Activated gamma-delta T cell (primary cell): Measurements from ENCODE around the gene LUZP2.

Experiments used
- DNase-seq: peaks from one replicate; lab custom pipeline; 2025; lab: John Stamatoyannopoulos, UW

Gene LUZP2

DNA sequence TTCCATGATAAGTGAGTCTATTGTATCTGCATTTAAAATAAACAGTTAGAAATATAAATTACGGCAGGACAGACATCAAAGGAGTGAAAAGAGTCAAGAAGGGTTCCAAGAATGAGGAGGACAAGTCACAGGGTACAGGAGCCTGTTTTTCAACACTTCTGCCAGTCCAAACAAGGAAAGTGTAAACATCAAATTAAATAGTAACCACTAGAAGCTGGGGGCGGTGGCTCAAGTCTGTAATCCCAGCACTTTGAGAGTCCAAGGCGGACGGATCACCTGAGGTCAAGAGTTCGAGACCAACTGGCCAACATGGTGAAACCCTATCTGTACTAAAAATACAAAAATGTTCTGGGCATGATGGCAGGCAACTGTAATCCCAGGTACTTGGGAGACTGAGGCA, 219.6 kb downstream of the LUZP2 start:
- DNase-seq: no peak

DNA sequence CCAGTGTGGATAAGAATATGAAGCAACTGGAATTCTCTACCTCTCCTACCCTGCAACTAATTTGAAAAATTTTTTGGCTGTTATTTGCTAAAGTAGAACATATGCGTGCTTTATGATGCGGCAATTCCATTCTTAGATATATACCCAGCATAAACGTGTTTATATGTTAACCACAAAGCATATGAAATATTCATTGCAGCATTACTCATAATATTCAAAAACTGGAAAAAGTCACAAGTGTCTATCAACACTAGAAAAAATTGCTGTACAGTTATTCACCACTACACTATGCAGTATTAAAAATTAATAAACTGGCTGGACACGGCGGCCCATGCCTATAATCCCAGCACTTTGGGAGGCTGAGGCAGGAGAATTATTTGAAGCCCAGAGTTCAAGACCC, 226.4 kb downstream of the LUZP2 start:
- no peak for DNase-seq

DNA sequence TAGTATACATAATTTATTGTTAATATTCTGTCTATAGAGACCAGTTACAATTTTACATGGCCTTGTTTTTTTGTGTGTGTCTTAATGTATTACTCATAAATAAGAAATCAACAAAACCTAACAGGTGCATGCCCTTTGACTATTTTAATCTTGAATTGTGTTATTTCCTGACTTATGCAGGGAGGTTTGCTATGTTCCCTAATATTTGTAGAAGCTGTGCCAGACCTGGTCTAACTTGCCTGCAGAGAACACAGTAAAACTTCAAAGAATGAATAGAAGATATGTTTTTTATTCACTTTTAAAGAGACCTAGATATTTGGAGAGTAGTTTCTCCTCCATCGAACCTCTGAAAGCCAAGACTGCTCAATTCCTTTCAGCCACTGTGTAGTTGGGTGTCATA, 234.7 kb downstream of the LUZP2 start:
- DNase-seq: no peak

DNA sequence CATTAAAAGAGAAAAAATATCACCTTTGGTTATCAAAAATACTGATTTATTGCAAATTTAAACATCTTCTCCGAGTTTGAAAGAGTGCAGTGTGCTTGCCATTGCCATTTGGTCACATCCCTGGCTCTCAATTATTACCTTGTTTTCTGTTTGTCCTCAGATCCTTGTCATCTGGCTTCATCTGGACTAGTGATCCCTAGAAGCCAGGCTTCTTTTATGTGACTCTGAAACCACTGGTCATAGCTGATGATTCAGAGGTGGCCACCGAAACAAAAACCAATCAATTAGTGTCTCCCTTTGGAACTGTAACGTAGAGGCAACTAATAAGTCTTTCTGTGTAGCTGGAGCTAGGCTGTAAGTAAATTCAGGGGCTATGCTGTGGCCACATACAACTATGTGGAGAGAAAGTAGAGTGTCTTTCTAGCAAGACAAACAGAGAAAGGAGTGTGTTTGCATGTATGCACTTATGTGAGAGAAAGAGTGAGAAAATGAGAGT, 237.9 kb downstream of the LUZP2 start:
- DNase-seq: no peak

DNA sequence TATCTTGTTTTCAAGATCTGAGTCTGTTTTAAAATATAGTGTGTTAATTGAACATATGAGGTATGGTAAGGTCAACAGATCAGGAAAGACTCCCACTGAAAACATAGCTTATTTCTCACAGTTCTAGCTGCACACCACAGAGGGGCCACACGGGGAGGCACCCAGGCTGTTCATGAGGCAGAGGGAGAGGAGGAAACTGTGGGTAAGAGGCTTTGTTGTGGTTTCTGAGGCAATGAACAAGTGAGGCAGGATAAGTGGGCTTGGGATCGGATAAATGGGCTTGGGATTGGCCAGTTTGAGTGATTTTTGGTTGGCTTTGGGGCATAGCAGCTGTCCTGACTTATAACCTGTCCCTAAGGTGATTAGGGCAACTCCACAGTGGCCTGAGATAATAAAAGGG, 242.1 kb downstream of the LUZP2 start:
- no peak for DNase-seq

DNA sequence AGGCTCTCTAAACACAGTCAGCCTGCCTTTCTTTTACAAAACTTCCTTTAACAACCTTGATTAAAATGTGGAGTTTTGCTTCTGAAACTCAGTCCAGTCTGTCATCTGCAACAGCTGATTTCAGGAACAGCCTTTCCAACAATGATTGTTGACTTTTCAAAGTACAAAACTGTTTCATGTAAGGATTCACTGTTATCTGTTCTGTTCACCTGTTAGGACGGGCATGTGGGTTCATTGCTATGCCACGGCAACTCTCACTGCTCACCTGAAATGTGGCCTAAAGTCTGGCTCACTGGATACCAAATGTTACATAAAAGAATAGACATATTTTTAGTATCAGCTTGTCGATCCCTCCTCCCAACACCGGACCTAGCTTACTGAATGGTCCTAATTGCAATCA, 242.8 kb downstream of the LUZP2 start:
- DNase-seq: no peak

DNA sequence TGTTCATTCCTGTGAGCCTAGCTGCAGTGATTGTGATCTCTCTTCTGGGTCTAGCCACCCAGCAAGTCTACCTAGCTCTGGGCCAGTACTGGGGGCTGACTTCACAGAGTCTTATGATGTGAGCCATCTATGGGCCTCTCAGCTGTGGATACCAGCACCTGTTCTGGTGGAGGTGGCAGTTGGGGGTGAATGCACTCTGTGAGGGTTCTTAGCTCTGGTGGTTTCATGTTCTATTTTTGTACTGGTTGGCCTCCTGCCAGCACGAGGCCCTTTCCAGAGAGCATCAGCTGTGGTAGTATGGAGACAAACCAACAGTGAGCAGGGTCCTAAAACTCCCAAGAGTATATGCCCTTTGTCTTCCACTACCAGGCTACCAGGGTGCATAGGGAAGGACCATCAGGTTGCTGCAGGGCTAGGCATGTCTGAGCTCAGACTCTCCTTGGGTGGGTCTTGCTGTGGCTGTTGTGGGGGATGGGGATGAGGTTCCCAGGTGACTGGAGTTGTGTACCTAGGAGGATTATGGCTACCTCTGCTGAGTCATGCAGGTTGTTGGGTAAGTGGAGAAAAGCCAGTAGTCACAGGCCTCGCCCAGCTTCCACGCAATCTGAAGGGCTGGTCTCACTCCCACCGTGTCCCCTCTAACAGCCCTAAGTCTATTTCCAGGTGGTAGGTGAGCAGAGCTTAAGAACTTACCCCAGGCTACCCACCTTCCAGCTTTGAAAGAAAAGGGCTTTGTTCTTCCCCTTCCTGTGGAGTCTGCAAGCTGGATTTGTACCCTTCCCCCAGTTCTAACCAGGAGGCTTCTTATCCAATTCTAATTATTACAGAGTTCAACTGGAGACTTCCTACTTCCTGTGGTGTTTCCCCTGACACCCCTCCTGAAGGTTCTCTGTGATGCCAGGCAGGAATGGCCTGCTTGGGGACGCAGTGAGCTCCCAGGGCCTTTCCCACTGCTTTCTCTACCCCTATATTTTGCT, 250.7 kb downstream of the LUZP2 start:
- no peak for DNase-seq

DNA sequence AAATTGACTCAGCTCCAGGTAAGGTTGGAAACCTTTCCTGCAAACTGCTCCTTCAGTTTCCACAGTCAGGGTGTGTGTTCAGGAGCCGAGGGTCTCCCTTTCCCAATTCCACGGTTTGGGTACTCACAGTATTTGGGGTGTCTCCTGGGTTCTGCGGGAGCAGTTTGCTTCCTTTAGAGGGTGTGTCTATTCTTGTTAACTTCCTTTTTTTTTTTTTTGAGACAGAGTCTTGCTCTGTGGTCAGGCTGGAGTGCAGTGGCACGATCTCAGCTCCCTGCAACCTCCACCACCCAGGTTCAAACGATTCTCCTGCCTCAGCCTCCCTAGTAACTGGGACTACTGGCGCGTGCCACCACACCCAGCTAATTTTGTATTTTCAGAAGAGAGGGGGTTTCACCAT, 251.4 kb downstream of the LUZP2 start:
- DNase-seq: no peak

DNA sequence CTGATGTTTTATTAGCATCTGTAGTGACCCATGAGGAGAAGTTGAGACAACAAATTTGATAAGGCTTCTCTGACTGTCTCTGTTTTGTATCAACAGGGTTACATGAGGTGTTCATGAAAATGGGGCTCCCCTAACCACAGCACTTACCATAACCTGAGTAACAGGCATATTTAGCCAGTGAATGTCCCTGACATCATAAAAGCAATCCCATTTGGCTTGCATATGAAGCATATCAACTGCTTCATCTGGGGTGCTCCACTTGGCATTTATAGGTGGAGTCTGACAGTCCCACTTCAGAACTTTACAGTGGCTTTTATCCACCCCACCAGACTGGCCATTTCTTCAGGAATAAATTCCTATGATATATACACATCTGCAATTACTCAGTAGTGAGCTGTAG, 257.6 kb downstream of the LUZP2 start:
- DNase-seq: no peak

DNA sequence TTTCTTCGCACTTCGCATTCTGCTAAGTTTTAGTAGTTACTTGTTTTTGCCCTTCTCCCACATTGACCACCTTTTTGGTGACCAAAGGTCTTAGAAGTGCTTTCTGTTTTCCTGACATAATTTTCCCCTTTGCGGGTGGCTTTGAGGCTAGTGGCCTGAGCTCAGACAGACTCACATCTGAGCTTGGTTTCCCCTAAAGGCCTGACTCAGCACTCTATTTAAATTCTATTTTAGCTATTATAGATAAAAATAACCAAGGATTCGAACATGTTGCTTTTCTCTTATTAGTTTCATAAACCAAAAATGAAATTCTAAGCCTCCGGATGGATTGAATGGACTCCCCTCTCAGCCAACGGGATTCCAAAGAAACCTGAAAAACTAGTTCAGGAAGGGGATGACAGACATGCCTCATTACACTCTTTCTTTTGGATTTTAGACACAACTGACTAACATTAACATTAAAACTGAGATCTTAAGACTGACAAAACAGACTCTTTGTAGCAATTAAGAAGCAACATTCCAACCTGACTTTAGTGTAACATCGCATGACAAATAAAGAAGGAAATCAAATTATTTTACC, 258.5 kb downstream of the LUZP2 start:
- DNase-seq: no peak

DNA sequence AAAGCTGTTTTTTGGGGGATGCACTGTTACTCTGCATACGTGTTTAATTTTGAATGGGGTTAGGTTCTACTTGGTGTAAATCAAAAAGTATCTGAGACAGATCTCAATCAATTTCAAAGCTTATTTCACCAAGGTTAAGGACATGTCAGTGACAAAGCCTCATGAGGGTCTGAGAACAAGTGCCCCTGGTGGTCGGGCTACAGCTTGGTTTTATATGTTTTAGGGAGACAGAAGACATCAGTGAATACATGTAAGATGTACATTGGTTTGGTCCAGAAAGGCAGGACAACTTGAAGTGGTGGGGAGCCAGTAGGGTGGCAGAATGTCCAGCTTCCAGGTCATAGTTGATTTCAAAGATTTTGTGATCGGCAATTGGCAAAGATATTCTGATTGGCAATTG, 262.9 kb downstream of the LUZP2 start:
- DNase-seq: no peak

DNA sequence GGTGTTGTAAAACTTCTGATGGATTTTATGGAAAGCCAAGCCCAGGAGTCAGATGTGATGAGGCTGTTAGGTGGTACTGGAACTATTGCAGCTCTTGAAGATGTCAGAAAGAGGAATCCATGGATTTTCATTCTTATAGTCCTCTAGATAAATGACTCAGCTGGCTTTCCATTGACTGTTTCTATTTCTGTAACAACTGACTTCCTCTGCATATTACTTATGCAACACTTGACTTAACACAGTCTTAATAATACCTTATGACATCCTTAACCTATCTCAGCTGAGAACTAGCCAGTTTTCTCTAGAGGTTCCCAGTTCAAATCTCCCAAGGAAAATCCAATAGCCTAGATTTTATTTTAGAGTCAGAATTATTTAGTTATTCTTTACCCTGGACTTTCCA, 263.8 kb downstream of the LUZP2 start:
- DNase-seq: no peak

DNA sequence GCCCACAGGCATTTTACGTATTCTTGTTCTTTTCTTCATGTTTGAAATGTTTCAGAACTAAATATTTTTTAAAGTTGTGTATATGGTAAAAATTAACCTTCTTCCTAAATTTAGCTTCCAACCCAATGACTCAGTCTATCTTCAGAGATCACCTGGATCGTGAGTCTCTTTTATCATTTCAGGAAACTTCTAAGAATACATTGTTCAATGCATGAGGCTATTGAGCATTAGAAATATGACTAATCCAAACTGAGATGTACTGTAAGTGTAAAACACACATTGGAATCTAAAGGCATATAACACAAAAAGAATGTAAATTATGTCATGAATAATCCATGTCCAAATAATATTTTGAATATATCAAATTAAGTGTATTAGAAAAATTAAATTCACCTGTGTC, 265.2 kb downstream of the LUZP2 start:
- no peak for DNase-seq

DNA sequence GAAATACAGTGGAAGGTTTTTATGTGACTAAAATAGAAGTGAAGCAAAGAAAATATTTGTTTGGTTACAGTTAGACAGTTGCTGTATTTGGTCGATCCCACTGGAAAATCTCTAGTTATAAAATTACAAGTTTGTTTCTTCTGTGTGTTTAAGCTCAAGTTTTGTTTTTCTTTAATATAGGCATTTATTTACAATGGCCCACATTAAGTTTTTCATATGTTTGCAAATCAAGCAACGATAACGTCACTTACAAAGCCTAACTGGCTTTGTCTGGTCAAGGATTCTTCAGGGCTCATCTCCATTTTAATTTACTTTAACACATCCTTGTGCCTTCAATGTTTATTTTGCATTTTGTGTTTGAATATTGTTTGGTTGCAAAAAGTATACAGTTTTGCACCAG, 270.6 kb downstream of the LUZP2 start:
- DNase-seq: no peak

DNA sequence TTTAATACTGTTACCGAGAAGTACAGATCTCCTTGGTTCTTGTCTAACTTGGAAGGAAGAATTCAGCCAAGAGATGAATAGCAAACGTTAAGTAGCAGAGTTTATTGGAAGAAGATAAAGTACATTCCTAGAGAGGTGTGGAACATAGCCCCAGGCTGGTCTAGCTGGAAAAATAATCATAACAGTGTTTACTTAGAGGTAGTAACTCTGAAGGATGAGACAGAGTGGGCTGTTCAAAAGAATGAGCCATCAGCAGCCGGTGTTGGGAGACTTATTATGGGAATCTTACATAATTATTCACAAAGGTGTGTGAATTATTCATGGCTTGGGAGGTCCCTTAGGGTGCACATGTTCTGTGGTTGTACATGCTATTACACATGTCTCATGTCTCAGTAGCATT, 276.5 kb downstream of the LUZP2 start:
- DNase-seq: no peak

DNA sequence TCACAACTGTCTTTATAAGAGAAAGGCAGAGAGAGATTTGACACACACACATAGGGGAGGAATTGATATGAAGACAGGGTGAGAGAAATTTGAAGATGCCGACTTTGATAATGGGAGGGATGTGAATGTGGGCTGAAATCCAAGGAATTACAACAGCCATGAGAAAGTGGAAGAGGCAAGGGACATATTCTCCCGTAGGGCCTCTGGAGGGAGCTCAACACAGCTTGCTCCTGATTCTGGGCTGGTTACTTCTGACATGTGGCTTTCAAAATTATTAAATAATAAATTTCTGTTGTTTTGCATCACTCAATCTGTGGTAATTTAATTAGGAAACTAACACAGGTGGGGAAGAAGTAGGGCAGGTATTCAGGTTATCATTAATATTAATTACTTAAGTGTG, 282.9 kb downstream of the LUZP2 start:
- DNase-seq: no peak

DNA sequence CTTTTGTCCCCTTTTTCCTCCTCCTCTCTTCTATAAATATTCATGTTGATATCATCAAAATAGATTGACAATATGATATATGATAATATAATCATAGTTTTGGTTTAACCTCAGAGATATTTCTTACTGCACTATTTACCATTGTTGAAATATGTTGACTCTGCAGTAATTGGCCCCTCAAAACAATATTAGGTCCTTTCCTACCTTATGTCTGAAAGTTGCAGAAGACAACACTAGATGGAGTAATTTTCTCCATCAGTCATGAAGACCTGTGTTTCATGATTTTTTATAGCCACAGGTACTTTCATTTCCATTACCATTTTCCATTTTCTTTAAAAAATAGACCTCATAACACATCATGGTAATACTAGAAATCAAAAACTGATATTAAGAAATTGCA, 284.4 kb downstream of the LUZP2 start:
- no peak for DNase-seq

DNA sequence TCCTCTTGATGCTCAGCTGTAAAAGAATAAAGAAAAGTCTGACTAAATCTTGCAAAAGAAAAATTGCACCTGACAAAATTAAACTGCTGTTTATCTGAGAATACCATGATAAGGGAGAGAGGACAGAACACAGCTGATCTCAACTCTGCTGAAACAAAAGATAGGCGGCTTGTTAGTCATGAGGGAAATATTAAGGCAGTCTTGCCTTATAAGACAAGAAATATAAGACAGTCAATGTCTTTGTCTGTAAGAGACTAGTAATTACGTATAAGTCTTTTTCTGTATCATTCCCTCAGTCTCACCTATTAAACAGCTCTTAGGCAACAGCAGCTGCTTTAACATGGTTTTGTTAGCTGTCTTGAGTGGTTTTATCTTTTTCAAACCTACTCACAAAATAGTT, 296.6 kb downstream of the LUZP2 start:
- DNase-seq: no peak

DNA sequence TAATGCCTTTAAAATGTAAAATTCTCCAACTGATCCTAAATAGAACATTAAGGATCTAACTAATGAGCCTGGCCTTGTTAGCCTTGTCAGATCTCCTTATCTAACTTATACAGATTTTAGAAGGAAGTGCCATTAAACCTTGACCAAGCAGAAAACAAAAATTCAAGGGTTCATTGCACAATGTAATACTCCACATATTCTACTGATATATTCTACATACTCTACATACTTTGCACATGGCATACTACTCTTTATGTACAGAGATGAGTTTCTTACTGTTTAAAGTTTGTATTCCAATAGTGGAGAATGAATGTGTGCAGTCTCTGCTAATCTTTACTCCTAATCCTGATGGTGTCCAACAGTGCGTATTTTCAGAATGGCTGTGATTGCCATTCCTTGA, 297.2 kb downstream of the LUZP2 start:
- DNase-seq: no peak

DNA sequence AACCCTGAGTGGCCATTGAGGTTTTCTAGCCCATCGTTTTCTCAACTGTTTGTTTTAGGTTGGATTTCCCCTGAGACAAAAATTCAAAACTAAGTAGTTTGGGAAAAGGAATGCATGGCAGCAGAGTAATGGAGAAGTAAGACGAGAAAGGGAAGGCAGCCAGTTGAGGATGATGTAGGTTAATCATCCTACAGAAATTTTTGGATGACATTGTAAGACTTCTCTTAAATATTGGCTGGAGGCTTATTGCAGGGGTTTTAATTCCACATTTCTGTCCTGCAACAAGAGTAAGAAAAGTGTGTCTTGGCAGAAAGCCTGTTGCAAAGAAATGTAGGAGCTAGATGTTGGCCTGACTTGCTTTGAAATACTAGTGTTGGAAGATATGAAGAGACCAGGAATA, 308.8 kb downstream of the LUZP2 start:
- no peak for DNase-seq

DNA sequence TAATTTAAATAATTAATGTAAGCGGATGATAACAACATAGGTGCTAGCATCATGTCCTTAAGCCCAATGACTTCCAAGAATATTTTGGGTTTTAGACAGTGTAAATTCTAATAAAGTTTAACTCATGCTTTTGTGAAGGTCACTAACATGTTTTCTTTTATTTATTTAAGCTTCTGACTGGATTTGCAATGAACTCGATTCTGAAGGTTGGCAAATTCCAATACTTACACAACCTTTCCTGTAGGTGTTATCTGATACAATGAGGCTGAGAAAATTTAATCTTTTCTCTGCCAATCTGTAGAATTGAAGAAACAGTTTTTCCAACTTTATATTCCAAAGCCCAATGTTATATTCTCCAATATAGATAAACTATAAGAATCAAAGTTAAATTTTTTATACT, 311.3 kb downstream of the LUZP2 start:
- DNase-seq: no peak

DNA sequence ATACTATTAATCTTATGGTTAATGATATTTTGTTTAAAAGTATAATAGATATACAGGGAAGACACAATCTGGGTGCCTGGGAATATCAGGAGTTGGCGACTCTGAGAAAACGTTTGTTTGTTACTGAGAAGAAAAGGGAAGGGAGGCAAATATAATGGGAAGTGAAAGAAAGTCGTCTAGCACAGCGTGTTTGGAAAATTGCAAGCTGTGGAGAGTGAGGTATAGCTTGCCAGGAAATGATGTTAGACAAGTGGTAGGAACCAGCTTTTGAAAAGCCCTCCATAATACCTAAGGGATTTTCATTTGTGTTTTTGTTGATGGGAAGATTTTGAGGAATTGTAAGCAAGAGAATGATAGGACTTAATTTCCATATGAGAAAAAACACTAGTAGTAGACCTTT, 322.2 kb downstream of the LUZP2 start:
- no peak for DNase-seq

DNA sequence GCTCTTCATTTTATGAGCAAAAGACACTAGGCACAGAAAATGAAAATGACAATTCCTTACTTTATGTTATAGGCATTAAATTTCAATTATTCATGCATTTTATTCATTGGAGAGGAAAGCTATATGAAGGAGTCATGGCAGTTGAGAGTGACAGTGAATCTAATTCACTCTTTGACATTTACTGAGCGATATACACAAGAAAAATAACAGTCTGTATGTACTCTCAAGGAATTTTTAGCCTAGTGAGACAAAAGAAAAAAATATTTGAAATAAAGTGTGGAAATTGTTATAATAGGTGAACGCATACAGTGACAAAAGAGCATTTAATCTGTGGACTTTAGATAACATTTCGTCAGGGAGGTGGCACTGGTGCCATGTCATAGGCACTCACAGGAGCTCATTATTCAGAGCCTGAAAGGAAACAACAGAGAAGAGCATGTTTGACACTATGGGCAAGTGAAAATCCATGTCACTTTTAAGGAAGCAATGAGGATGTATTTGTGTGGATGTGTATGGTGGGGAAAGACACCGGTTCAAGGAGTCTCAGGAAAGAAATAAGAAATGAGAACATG, 323.1 kb downstream of the LUZP2 start:
- no peak for DNase-seq
